ENCODE data around the gene USP17L13.
"Not testable (repeated sequence)": the region's sequence is repeated elsewhere in the genome, so short reads cannot be mapped to it uniquely, and the experiment has no call there.

The USP17L13 gene

GRCh38 chr4:9224596-9224995, at the start of gene USP17L13:
Gene USP17L13, plus strand, starts transcription at chr4:9224896. Its CDS starts 0 bp downstream, at chr4:9224896.
- DNase-seq, result not testable (repeated sequence)

GRCh38 chr4:9210357-9210756, 14.3 kb upstream of the USP17L13 start, which contains the start of gene USP17L10:
Gene USP17L10, plus strand, starts transcription at chr4:9210657. Its CDS starts 0 bp downstream, at chr4:9210657.
- not testable (repeated sequence) for DNase-seq

GRCh38 chr4:9214701-9215100, 10.0 kb upstream of the USP17L13 start:
- DNase-seq, result not testable (repeated sequence)

- not testable (repeated sequence) for DNase-seq
These were observed 9.6 kb upstream of the USP17L13 start, which contains the start of gene USP17L11 for GRCh38 chr4:9215105-9215504. Gene USP17L11, plus strand, starts transcription at chr4:9215405. Its CDS starts 0 bp downstream, at chr4:9215405.

GRCh38 chr4:9219852-9220251, 4.8 kb upstream of the USP17L13 start, which contains the start of gene USP17L12:
Gene USP17L12, plus strand, starts transcription at chr4:9220152. Its CDS starts 0 bp downstream, at chr4:9220152.
- DNase-seq, result not testable (repeated sequence)

- not testable (repeated sequence) for DNase-seq
These were observed 5.6 kb downstream of the USP17L13 start for GRCh38 chr4:9230249-9230648.

GRCh38 chr4:9234085-9234484, 9.4 kb downstream of the USP17L13 start, which contains the start of gene USP17L15:
Gene USP17L15, plus strand, starts transcription at chr4:9234385. Its CDS starts 0 bp downstream, at chr4:9234385.
- not testable (repeated sequence) for DNase-seq

- DNase-seq, result not testable (repeated sequence)
These were observed 13.8 kb downstream of the USP17L13 start for GRCh38 chr4:9238461-9238860.

- DNase-seq, result not testable (repeated sequence)
These were observed 18.9 kb downstream of the USP17L13 start, which contains the start of gene USP17L17 for GRCh38 chr4:9243579-9243978. Gene USP17L17, plus strand, starts transcription at chr4:9243879. Its CDS starts 0 bp downstream, at chr4:9243879.

GRCh38 chr4:9247953-9248680, 23.4 kb downstream of the USP17L13 start, which contains the start of gene USP17L18:
Gene USP17L18, plus strand, starts transcription at chr4:9248630. Its CDS starts 0 bp downstream, at chr4:9248630.
- not testable (repeated sequence) for DNase-seq

- not testable (repeated sequence) for DNase-seq
These were observed 28.4 kb downstream of the USP17L13 start, which contains the start of gene USP17L19 for GRCh38 chr4:9253078-9253477. Gene USP17L19, plus strand, starts transcription at chr4:9253378. Its CDS starts 0 bp downstream, at chr4:9253378.

GRCh38 chr4:9257824-9258223, 33.1 kb downstream of the USP17L13 start, which contains the start of gene USP17L20:
Gene USP17L20, plus strand, starts transcription at chr4:9258124. Its CDS starts 0 bp downstream, at chr4:9258124.
- DNase-seq, result not testable (repeated sequence)

- DNase-seq, result not testable (repeated sequence)
These were observed 37.9 kb downstream of the USP17L13 start, which contains the start of gene USP17L21 for GRCh38 chr4:9262572-9262971. Gene USP17L21, plus strand, starts transcription at chr4:9262872. Its CDS starts 0 bp downstream, at chr4:9262872.

GRCh38 chr4:9267319-9267718, 42.6 kb downstream of the USP17L13 start, which contains the start of gene USP17L22:
Gene USP17L22, plus strand, starts transcription at chr4:9267619. Its CDS starts 0 bp downstream, at chr4:9267619.
- not testable (repeated sequence) for DNase-seq

- not testable (repeated sequence) for DNase-seq
These were observed 47.0 kb downstream of the USP17L13 start for GRCh38 chr4:9271719-9272118.

Data from activated CD4-positive, alpha-beta T cell treated with anti-CD3 and anti-CD28 coated beads, Interleukin-2, amount 50 U/mL, for 1 hour (primary cell).